ENCODE data around the gene ADISSP.
A peak's percentile ranks its signal among the peaks of the same experiment; 100 is the strongest.

GRCh38 chr20:3751305-3751674 lies 16.3 kb downstream of the ADISSP start:
- peak in 1 of 2 donors; percentile 2 for TF ChIP-seq CTCF (IDR thresholded peaks at IDR 0.05; ENCODE audit: extremely low read depth in 1 of 2, insufficient read depth in 1 of 2, low read depth in 1 of 2, low read length in 2 of 2)
- no peak for TF ChIP-seq POLR2A (IDR thresholded peaks at IDR 0.05; ENCODE audit: low read depth, low read length)
- TF ChIP-seq FOS (IDR thresholded peaks at IDR 0.05; ENCODE audit: borderline replicate concordance, insufficient read depth, low read length): no peak
- no peak for TF ChIP-seq EZH2 (IDR thresholded peaks at IDR 0.05; ENCODE audit: borderline replicate concordance, low read depth, low read length, severe bottlenecking)

All from endothelial cell of umbilical vein (primary cell).